CD4-positive, alpha-beta T cell treated with Interferon gamma for 1 hour (primary cell): ENCODE results near the gene RTN4R.
A peak's percentile ranks its signal among the peaks of the same experiment; 100 is the strongest.
"Not testable (repeated sequence)": the region's sequence is repeated elsewhere in the genome, so short reads cannot be mapped to it uniquely, and the experiment has no call there.

ENCODE experiments used
- DNase-seq: peaks from one replicate; pipeline ENCODE4 v3.0.0-alpha.2; 2020

The RTN4R gene

GRCh38 chr22:20285473-20286311, 17.6 kb upstream of the RTN4R start:
- peak; percentile 55 for DNase-seq

GRCh38 chr22:20284471-20285086, 16.5 kb upstream of the RTN4R start:
- DNase-seq = no peak

- no peak for DNase-seq
These were observed 15.6 kb upstream of the RTN4R start for GRCh38 chr22:20283674-20284066.

GRCh38 chr22:20282901-20283673, 15.0 kb upstream of the RTN4R start:
- DNase-seq = no peak

GRCh38 chr22:20281891-20282290, 13.8 kb upstream of the RTN4R start:
- DNase-seq = no peak

GRCh38 chr22:20281473-20281872, 13.4 kb upstream of the RTN4R start:
- not testable (repeated sequence) for DNase-seq

GRCh38 chr22:20280866-20281265, 12.7 kb upstream of the RTN4R start:
- no peak for DNase-seq

GRCh38 chr22:20280163-20280562, 12.0 kb upstream of the RTN4R start:
- DNase-seq = not testable (repeated sequence)

GRCh38 chr22:20279662-20280134, 11.6 kb upstream of the RTN4R start:
- no peak for DNase-seq

- not testable (repeated sequence) for DNase-seq
These were observed 10.8 kb upstream of the RTN4R start for GRCh38 chr22:20278726-20279490.

- DNase-seq = not testable (repeated sequence)
These were observed 10.0 kb upstream of the RTN4R start for GRCh38 chr22:20277936-20278635.

- DNase-seq = no peak
These were observed 8.3 kb upstream of the RTN4R start for GRCh38 chr22:20276468-20276867.

GRCh38 chr22:20275836-20276235, 7.7 kb upstream of the RTN4R start:
- DNase-seq = no peak

GRCh38 chr22:20275325-20275724, 7.2 kb upstream of the RTN4R start:
- DNase-seq = not testable (repeated sequence)

- DNase-seq = not testable (repeated sequence)
These were observed 6.3 kb upstream of the RTN4R start for GRCh38 chr22:20274374-20274773.

- no peak for DNase-seq
These were observed 5.7 kb upstream of the RTN4R start for GRCh38 chr22:20273758-20274181.

GRCh38 chr22:20272700-20273099, 4.6 kb upstream of the RTN4R start:
- no peak for DNase-seq

- no peak for DNase-seq
These were observed 4.1 kb upstream of the RTN4R start for GRCh38 chr22:20272174-20272573.

GRCh38 chr22:20271114-20271994, 3.2 kb upstream of the RTN4R start:
- DNase-seq = no peak

- not testable (repeated sequence) for DNase-seq
These were observed 2.3 kb upstream of the RTN4R start for GRCh38 chr22:20270190-20271113.
